GM21717 (cell line): ENCODE measurements around the gene ZPBP.
"Not testable (repeated sequence)": the region's sequence is repeated elsewhere in the genome, so short reads cannot be mapped to it uniquely, and the experiment has no call there.

Experiments used
- ATAC-seq: cut with Tn5 transposase; IDR thresholded peaks from one replicate; pipeline ENCODE4 v1.9.1; 2021; ENCODE audit warnings: mild to moderate bottlenecking, moderate library complexity; ENCODE audit not compliant: unreplicated experiment

ZPBP gene

DNA sequence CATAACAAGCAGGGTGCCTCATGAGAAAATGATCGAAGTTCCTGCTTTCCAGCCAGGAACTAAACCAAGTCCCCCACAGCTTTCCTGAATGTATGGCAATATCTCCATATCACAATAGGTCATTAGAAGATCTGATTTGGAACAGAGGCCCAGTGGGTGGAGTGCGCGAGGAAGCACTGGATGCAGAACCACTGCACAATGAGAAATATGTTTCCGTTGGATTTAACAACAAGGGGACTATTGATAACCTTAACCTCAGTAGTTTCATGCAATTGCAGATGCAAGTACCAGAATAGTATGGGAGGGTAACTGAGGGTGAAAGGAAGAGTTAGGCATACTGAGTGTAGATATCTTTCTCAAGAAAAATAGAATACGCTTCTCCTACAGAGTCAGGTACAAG lies 45.3 kb downstream of the ZPBP start:
- no peak for ATAC-seq

DNA sequence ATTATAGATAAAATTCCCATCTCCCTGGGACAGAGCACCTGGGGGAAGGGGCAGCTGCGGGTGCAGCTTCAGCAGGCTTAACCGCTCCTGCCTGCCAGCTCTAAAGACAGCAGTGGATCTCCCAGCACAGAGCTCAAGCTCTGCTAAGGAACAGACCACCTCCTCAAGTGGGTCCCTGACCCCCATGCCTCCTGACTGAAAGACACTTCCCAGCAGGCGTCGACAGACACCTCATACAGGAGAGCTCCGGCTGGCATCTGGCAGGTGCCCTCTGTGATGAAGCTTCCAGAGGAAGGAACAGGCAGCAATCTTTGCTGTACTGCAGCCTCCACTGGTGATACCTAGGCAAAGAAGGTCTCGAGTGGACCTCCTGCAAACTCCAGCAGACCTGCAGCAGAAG lies 51.9 kb downstream of the ZPBP start:
- not testable (repeated sequence) for ATAC-seq

DNA sequence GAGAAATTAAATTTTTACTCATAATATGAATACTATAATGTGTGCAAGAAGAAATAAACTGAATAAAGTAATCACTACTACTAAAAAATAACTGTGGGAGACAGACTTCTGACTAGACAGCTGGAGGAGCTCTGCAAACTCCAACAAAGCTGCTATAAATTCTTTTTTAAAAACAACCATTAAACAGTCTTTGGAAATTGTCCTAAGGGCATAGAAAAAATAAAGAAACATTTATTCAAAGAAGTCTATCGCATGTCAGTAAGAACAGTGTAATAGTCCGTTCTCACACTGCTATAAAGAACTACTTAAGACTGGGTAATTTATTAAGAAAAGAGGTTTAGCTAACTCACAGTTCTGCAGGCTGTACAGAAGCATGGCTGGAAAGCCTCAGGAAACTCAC lies 56.0 kb downstream of the ZPBP start:
- ATAC-seq: no peak

DNA sequence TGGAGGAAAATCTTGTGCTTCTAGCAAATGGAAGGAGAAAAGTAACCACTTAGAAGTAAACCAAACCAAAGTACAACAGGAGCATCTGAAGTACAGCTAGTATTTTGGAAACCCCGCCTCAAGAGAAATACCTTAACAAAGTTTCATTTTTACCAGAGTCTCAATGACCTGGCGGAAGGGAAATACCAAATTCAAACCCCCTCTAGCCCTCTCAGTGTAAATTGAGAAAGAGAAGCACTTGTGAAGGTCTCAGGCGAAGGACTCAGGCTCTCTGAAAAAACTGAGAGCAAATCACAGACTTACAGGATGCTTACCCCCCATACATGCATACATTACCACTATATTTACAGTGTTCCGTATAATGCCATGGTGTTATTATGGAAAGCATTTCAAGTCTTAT lies 70.1 kb downstream of the ZPBP start:
- ATAC-seq: no peak

DNA sequence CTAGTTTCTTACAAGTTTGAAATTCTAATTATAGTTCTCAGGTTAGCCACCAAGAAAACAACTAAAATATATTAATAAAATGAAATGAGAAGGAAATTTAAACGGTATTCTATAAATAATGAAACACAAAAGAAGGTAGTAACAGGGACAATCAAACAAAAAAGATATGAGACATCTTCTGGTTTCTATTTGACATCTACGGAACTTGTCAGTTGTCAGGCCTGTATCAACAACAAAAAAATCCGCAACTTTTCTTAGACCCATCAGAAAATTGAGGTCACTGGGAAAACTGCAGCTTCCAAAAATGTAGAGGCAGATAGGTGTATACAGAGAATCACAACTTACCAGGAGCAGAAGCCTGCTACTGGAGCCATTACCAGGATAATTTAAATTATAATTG lies 70.6 kb downstream of the ZPBP start:
- no peak for ATAC-seq

DNA sequence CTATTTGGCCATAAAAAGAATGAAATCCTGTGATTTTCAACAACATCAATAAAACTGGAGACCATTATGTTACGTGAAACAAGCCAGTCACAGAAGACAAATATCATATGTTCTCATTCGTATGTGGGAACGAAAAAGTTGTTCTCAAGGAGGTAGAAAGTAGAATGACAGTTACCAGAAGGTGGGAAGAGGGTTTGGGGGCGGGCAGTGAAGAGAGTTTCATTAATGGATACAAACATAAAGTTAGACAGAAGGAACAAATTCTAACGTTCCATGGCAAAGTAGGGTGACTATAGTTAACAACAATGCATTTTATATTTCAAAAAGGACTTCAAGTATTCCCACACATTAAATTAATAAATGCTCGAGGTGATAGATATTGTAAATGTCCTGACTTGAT lies 97.4 kb downstream of the ZPBP start:
- ATAC-seq: no peak

DNA sequence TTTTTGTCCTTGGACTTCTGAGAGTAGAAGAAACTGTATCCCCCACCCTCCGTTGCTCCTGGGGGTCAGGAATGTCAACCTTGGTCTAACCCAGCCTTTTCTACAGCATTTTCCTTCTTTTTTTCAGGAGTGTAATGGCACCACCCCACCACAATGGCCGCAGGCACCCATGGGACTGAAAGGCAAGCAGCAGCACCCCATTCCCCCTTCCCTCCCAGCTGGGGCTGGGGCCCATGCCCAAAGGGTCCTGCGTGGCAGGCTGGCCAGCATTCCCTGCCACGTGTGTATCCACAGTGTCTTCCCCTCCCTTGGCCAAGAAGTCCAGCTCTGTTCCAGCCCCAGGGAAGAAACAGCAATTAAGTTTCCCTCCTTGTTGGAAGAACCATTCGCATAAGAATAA lies 106.9 kb downstream of the ZPBP start:
- no peak for ATAC-seq

DNA sequence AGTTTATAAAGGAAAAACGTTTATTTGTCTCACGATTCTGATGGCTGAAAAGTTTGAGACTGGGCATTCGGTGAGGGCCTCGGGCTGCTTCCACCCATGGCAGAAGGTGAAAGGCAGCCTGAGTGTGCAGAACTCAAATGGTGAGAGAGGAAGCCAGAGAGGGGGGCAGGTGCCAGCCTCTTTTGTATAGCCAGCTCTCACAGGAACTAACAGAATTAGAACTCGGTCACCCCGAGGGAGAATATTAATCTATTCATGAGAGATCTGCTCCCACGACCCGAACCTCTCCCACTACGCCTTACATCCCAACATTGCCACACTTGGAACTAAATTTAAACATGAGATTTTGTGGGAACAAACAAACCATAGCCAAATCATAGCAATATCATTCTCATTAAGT lies 112.6 kb downstream of the ZPBP start:
- no peak for ATAC-seq

DNA sequence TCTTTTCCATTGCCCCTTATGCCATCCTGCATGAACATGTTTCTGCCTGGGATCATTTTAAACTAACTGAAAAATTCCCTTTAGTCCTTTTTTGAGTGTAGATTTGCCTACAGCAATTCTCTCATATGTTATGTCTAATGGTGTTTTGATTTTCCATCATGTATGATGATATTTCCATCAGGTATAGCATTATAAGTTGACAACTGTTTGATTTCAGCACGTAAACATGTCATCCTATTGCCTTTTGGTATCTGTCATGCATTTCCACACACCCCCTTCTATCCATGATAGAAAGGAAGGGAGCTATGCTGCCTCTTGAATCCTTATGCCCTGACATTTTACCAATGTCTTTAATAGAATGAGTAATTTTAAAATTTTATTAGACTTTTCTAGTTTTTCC lies 116.8 kb downstream of the ZPBP start:
- ATAC-seq: no peak

DNA sequence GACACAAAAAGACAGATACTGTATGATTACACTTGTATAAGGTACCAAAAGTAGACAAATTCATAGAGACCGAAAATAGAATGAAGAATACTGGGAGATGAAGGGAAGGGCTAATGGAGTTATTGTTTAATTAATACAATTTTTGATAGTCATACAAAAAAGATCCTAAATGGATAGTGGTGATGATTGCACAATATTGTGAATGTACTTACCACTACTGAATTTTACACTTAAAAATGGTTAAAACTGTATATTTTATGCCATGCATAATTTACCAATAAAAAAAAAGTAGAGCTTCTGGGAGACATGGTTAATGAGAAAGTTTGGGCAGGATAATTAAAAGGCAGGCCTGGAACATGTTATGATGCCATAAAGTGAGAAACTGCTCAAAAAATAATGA lies 119.0 kb downstream of the ZPBP start:
- ATAC-seq: no peak

DNA sequence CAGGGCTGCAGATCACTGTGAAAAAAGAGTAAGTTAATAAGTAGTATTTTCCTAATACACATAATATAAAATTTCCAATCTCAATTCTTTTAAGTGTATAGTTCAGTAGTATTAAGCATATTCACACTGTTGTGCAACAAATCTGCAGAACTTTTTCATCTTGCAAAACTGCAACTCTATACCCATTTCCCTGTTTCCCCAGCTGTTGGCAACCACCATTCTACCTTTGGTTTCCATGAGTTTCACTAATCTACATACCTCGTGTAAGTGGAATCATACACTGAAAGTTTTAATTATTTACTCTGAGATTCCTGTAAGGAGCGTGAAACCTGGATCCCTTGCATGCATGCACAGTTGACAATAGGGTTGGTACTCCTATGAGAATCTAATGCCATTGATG lies 155.4 kb downstream of the ZPBP start:
- no peak for ATAC-seq

DNA sequence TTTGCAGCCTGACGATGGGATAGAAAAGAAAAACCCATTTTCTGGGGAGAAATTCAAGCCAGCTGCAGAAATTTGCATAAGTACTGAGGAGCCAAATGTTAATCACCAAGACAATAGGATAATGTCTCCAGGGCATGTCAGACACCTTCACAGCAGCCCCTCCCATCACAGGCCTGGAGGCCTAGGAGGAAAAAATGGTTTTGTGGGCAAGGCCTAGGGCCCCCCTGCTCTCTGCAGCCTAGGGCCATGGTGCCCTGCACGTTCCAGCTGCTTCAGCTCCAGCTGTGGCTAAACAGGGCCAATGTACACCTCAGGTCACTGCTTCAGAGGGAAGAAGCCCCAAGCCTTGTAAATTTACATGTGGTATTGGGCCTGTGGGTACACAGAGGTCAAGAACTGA lies 161.4 kb downstream of the ZPBP start:
- no peak for ATAC-seq

DNA sequence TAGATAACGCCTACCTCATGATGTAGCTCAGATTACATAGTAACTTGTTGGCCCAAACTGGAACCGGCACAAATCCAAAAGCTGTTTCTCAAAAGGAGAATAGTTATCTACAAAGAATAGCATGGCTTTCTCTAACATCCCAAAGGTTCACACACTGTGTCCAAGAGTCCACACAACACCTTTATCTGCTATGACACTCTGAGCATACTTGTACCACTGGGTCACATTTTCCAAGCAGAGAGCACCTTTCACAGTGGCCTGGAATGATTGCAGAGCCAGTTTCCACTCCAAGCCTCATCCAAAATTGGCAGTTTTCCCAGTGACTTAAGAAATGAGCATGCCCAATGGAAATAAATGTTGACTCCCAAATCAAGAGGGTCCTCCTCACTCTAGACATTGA lies 164.3 kb downstream of the ZPBP start:
- ATAC-seq: no peak

DNA sequence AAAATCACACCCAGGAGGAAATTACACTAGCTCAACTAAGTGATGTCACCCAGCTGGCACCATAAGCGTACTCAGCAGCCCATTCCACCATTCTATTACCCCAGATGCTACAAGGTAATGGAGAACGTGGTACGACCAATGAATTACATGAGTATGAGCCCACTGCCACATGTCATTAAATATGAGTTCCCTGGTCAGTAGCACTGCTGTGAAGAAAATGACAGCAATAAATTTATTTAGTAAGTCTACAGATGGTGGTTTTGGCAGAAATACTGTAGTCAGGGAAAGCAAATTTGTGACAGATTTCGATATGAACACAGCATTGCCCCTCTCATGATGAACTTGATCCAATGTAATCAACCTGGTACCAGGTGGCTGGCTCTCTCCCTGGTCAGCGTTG lies 165.4 kb downstream of the ZPBP start:
- ATAC-seq: no peak

DNA sequence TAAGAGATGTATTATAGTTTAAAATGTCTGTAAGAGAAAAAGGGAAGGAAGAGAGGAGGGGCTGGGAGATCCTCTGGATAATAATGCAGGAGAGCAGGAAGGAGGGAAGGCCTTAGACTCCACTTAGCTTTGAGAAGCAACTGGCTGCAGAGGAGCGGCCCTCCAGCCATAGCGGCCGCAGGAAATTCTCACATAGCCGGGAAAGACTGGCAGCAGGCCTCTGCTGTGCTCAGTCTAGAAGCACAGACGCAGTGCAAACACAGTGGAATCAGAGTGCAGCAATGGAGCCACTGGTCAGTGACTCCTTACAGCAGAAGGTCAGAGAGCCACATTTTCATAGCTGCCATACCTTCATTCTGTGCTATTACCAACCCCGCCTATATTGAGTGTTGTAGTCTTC lies 166.3 kb downstream of the ZPBP start:
- no peak for ATAC-seq

DNA sequence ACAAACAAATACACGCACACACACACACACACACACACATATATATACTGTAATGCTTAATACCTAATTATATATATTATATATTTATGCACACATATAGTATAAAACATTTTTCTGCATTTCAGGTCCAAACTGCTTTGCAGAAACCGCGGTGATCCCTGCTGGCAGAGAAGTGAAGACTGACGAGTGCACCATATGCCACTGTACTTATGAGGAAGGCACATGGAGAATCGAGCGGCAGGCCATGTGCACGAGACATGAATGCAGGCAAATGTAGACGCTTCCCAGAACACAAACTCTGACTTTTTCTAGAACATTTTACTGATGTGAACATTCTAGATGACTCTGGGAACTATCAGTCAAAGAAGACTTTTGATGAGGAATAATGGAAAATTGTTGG lies 181.1 kb downstream of the ZPBP start:
- ATAC-seq: no peak

DNA sequence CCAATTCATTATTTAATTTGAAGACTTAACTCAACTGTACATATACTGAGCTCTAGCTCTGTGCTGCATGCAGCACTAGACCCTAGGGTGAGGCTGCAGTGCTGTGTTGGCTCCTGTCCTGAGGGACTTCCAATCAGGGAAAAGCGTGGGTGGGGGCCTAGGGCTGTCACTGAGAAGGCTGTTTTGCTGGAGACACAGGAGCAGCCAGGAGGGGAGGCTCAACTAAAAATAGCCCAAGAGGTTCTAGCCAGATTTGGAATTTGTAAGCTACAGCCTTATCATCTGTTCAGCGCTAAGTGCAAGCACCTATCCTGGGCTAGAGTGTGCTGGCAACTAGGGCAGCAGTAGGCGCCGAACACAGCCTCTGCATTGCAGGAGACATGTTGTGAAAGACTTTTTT lies 198.5 kb downstream of the ZPBP start:
- ATAC-seq: no peak

DNA sequence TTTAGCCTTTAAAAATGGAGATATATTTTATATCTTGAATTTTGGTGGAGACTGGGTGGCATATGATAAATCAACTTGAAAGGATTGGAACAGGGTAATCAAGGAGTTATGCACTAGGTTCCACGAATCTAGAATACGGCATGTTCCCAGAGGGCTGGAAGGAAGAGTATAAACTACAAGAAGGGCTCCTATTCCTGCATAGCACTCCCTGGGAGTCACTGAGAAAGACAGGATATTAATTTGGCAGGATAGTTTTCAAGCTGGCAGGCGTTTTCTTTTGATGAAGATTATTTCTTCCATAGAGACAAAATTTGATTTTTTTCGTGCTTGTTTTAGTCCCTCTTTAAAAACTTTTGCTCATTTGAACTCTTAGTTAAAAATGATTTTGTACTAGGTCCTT lies 199.9 kb downstream of the ZPBP start:
- ATAC-seq: no peak

DNA sequence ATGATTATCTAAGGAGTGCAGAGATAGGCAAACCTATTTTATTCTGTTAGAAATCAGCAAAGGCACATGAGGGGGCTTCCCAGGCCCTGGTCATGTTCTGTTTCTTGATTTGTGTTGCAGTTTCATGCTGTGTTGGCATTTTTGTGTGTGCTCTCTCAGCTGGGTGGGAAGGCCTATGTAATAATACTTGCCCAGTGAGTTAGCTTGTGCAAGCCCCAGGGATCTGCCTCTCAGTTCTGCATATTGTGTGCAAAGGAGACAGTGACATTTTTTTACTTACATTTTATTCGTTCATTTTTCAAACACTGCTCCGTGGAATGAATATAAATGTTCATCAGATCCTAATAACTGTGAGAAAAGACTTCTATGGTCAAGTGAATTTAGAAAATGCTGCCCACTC lies 200.6 kb downstream of the ZPBP start:
- ATAC-seq: no peak
